ENCODE results near the gene ILDR2.

Gene ILDR2

GRCh38 chr1:166870584-166870983 lies 104.8 kb downstream of the ILDR2 start:
- Histone ChIP-seq H3K36me3 (replicated peaks in 1 of 2; ENCODE audit: control insufficient read depth in 2 of 2, insufficient read depth in 2 of 2, low read length in 2 of 2) (peaks cover 11 to 68% of the 10 kb centered on the region in 2 donors), H3K4me3 (ENCODE audit: low read length in 2 of 2) (no peak overlapping the region), H2BK120ac (ENCODE audit: low read depth, low read length) (no peak overlapping the region), H3K4me1 (ENCODE audit: control insufficient read depth in 2 of 2, insufficient read depth in 1 of 2, low read depth in 1 of 2, low read length in 2 of 2) (peaks cover 3 to 9% of the 10 kb centered on the region in 2 donors), H4K91ac (ENCODE audit: low read depth, low read length, poor library complexity) (no peak overlapping the region), H3K14ac (ENCODE audit: low read length) (no peak overlapping the region), H2BK12ac (ENCODE audit: low read length) (no peak overlapping the region), H3K27me3 (ENCODE audit: control insufficient read depth in 3 of 3, insufficient read depth in 3 of 3, low read depth in 1 of 3, low read length in 3 of 3) (no peaks in the 10 kb centered on the region), H2BK5ac (ENCODE audit: low read length) (no peak overlapping the region), H3K27ac (replicated peaks; ENCODE audit: low read length) (no peak overlapping the region), H3K18ac (ENCODE audit: low read length) (peak overlapping the region; percentile 11), H3K4me2 (ENCODE audit: insufficient read depth, low read length, poor library complexity, severe bottlenecking) (no peak overlapping the region), H2AFZ (ENCODE audit: low read length) (no peak overlapping the region), H4K8ac (ENCODE audit: low read depth, low read length) (no peak overlapping the region), H2AK5ac (ENCODE audit: low read depth, low read length) (no peak overlapping the region), H3K9ac (ENCODE audit: low read depth, low read length, poor library complexity) (no peak overlapping the region), H3K23ac (ENCODE audit: low read depth, low read length, poor library complexity) (no peak overlapping the region), H3K9me3 (replicated peaks in 1 of 2; ENCODE audit: control insufficient read depth in 2 of 2, insufficient read depth in 1 of 2, low read depth in 1 of 2, low read length in 2 of 2) (peaks cover 3 to 4% of the 10 kb centered on the region in 2 donors), H3K79me1 (ENCODE audit: low read depth, low read length) (peaks cover 6% of the 10 kb centered on the region), H2BK15ac (ENCODE audit: low read length) (no peak overlapping the region), H3K4ac (ENCODE audit: low read length) (no peak overlapping the region)
- no CpG with 5 or more reads among the region's 4 CpGs for whole genome bisulfite sequencing, 2 donors (ENCODE audit: extremely low coverage in 2 of 2, insufficient read length in 2 of 2, insufficient replicate concordance in 1 of 2)
- no peak for DNase-seq (ENCODE audit: low spot score)

- Histone ChIP-seq H2AFZ (ENCODE audit: low read length) (no peak overlapping the region), H3K79me1 (ENCODE audit: low read depth, low read length) (peaks cover 4% of the 10 kb centered on the region), H3K4ac (ENCODE audit: low read length) (no peak overlapping the region), H2BK5ac (ENCODE audit: low read length) (no peak overlapping the region), H3K9ac (ENCODE audit: low read depth, low read length, poor library complexity) (no peak overlapping the region), H3K4me1 (ENCODE audit: control insufficient read depth in 2 of 2, insufficient read depth in 1 of 2, low read depth in 1 of 2, low read length in 2 of 2) (peaks cover 0 to 6% of the 10 kb centered on the region in 2 donors), H4K8ac (ENCODE audit: low read depth, low read length) (no peak overlapping the region), H3K27ac (replicated peaks; ENCODE audit: low read length) (no peak overlapping the region), H3K4me2 (ENCODE audit: insufficient read depth, low read length, poor library complexity, severe bottlenecking) (no peak overlapping the region), H3K14ac (ENCODE audit: low read length) (no peak overlapping the region), H3K23ac (ENCODE audit: low read depth, low read length, poor library complexity) (no peak overlapping the region), H2BK12ac (ENCODE audit: low read length) (no peak overlapping the region), H2BK15ac (ENCODE audit: low read length) (no peak overlapping the region), H3K36me3 (replicated peaks in 1 of 2; ENCODE audit: control insufficient read depth in 2 of 2, insufficient read depth in 2 of 2, low read length in 2 of 2) (peaks cover 12 to 74% of the 10 kb centered on the region in 2 donors), H4K91ac (ENCODE audit: low read depth, low read length, poor library complexity) (no peak overlapping the region), H3K18ac (ENCODE audit: low read length) (no peak overlapping the region), H3K27me3 (ENCODE audit: control insufficient read depth in 3 of 3, insufficient read depth in 3 of 3, low read depth in 1 of 3, low read length in 3 of 3) (no peaks in the 10 kb centered on the region), H2BK120ac (ENCODE audit: low read depth, low read length) (no peak overlapping the region), H2AK5ac (ENCODE audit: low read depth, low read length) (no peak overlapping the region), H3K4me3 (ENCODE audit: low read length in 2 of 2) (no peak overlapping the region), H3K9me3 (replicated peaks in 1 of 2; ENCODE audit: control insufficient read depth in 2 of 2, insufficient read depth in 1 of 2, low read depth in 1 of 2, low read length in 2 of 2) (peaks cover 3 to 4% of the 10 kb centered on the region in 2 donors)
- no peak for DNase-seq (ENCODE audit: low spot score)
- WGBS, 2 donors (ENCODE audit: extremely low coverage in 2 of 2, insufficient read length in 2 of 2, insufficient replicate concordance in 1 of 2): no CpG with 5 or more reads among the region's 3 CpGs
Observed at GRCh38 chr1:166869318-166870099, 105.8 kb downstream of the ILDR2 start.

- Histone ChIP-seq H3K9me3 (replicated peaks in 1 of 2; ENCODE audit: control insufficient read depth in 2 of 2, insufficient read depth in 1 of 2, low read depth in 1 of 2, low read length in 2 of 2) (peaks cover 2 to 4% of the 10 kb centered on the region in 2 donors), H3K14ac (ENCODE audit: low read length) (no peak overlapping the region), H3K79me1 (ENCODE audit: low read depth, low read length) (peaks cover 3% of the 10 kb centered on the region), H3K4ac (ENCODE audit: low read length) (no peak overlapping the region), H2AFZ (ENCODE audit: low read length) (no peak overlapping the region), H3K36me3 (replicated peaks in 1 of 2; ENCODE audit: control insufficient read depth in 2 of 2, insufficient read depth in 2 of 2, low read length in 2 of 2) (peaks cover 17 to 76% of the 10 kb centered on the region in 2 donors), H2BK5ac (ENCODE audit: low read length) (no peak overlapping the region), H3K18ac (ENCODE audit: low read length) (peak overlapping the region; percentile 27), H3K27ac (replicated peaks; ENCODE audit: low read length) (no peak overlapping the region), H3K4me1 (ENCODE audit: control insufficient read depth in 2 of 2, insufficient read depth in 1 of 2, low read depth in 1 of 2, low read length in 2 of 2) (peaks cover 0 to 4% of the 10 kb centered on the region in 2 donors), H4K8ac (ENCODE audit: low read depth, low read length) (no peak overlapping the region), H2BK15ac (ENCODE audit: low read length) (no peak overlapping the region), H3K4me3 (ENCODE audit: low read length in 2 of 2) (no peak overlapping the region), H3K27me3 (ENCODE audit: control insufficient read depth in 3 of 3, insufficient read depth in 3 of 3, low read depth in 1 of 3, low read length in 3 of 3) (no peaks in the 10 kb centered on the region), H3K4me2 (ENCODE audit: insufficient read depth, low read length, poor library complexity, severe bottlenecking) (no peak overlapping the region), H3K9ac (ENCODE audit: low read depth, low read length, poor library complexity) (no peak overlapping the region), H4K91ac (ENCODE audit: low read depth, low read length, poor library complexity) (no peak overlapping the region), H2BK120ac (ENCODE audit: low read depth, low read length) (no peak overlapping the region), H3K23ac (ENCODE audit: low read depth, low read length, poor library complexity) (no peak overlapping the region), H2AK5ac (ENCODE audit: low read depth, low read length) (no peak overlapping the region), H2BK12ac (ENCODE audit: low read length) (no peak overlapping the region)
- WGBS, 2 donors (ENCODE audit: extremely low coverage in 2 of 2, insufficient read length in 2 of 2, insufficient replicate concordance in 1 of 2): no CpG with 5 or more reads among the region's 7 CpGs
- no peak for DNase-seq (ENCODE audit: low spot score)
Observed at GRCh38 chr1:166868639-166869038, 106.7 kb downstream of the ILDR2 start.

GRCh38 chr1:166865926-166866325 lies 109.4 kb downstream of the ILDR2 start:
- H3K4me2 ChIP-seq (ENCODE audit: insufficient read depth, low read length, poor library complexity, severe bottlenecking): no peak overlapping the region
- H2AFZ ChIP-seq (ENCODE audit: low read length): no peak overlapping the region
- no peak overlapping the region for H2AK5ac ChIP-seq (ENCODE audit: low read depth, low read length)
- H3K23ac ChIP-seq (ENCODE audit: low read depth, low read length, poor library complexity): no peak overlapping the region
- peaks cover 0 to 4% of the 10 kb centered on the region in 2 donors for H3K9me3 ChIP-seq (replicated peaks in 1 of 2; ENCODE audit: control insufficient read depth in 2 of 2, insufficient read depth in 1 of 2, low read depth in 1 of 2, low read length in 2 of 2)
- no peak overlapping the region for H2BK15ac ChIP-seq (ENCODE audit: low read length)
- H2BK5ac ChIP-seq (ENCODE audit: low read length): no peak overlapping the region
- H3K14ac ChIP-seq (ENCODE audit: low read length): peak overlapping the region; percentile 56
- H2BK120ac ChIP-seq (ENCODE audit: low read depth, low read length): no peak overlapping the region
- no peak overlapping the region for H3K4me3 ChIP-seq (ENCODE audit: low read length in 2 of 2)
- no peak overlapping the region for H3K9ac ChIP-seq (ENCODE audit: low read depth, low read length, poor library complexity)
- peaks cover 23 to 86% of the 10 kb centered on the region in 2 donors for H3K36me3 ChIP-seq (replicated peaks in 1 of 2; ENCODE audit: control insufficient read depth in 2 of 2, insufficient read depth in 2 of 2, low read length in 2 of 2)
- no peak overlapping the region for H3K18ac ChIP-seq (ENCODE audit: low read length)
- H3K4ac ChIP-seq (ENCODE audit: low read length): no peak overlapping the region
- H4K8ac ChIP-seq (ENCODE audit: low read depth, low read length): no peak overlapping the region
- peaks cover 3% of the 10 kb centered on the region for H3K79me1 ChIP-seq (ENCODE audit: low read depth, low read length)
- H3K27me3 ChIP-seq (ENCODE audit: control insufficient read depth in 3 of 3, insufficient read depth in 3 of 3, low read depth in 1 of 3, low read length in 3 of 3): no peaks in the 10 kb centered on the region
- no peak overlapping the region for H3K27ac ChIP-seq (replicated peaks; ENCODE audit: low read length)
- peaks cover 0 to 4% of the 10 kb centered on the region in 2 donors for H3K4me1 ChIP-seq (ENCODE audit: control insufficient read depth in 2 of 2, insufficient read depth in 1 of 2, low read depth in 1 of 2, low read length in 2 of 2)
- no CpG with 5 or more reads among the region's 5 CpGs for WGBS, 2 donors (ENCODE audit: extremely low coverage in 2 of 2, insufficient read length in 2 of 2, insufficient replicate concordance in 1 of 2)
- DNase-seq (ENCODE audit: low spot score): no peak
- H2BK12ac ChIP-seq (ENCODE audit: low read length): no peak overlapping the region
- no peak overlapping the region for H4K91ac ChIP-seq (ENCODE audit: low read depth, low read length, poor library complexity)

Data from neuronal stem cell (in vitro differentiated cells).